ENCODE measurements around the gene PKP1. TPM values are rescaled to one million over a fixed set of nuclear protein-coding genes. Genes with fewer than 3 reads are reported as not detected.

Gene PKP1
- total RNA-seq, 1 donor from 2014 or later, result 0.09 TPM

- DNase-seq (ENCODE audit: low spot score), result no peak
Observed at GRCh38 chr1:201329801-201330200, 46.5 kb downstream of the PKP1 start.

DNA sequence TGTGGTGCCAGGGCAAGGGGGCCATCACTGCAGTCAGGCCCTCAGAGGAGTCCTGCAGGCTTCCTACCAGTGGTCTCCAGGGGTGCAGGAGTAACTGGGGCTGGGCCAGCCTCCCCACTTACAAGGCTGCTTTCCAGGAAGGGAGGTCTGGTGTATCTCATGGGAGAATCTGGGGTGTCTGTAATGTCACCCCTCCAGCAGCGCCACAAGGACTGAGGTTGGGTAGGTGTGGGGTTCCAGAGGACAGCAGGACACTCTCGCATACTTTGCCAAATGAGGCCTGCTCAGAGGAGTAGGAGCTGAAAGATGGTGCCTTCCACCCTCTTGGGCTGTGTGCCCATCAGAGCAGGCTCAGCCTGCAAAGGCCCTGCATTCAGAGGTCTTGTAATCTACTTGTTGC lies 47.2 kb downstream of the PKP1 start:
- DNase-seq (ENCODE audit: low spot score), result no peak

GRCh38 chr1:201331166-201331565 lies 47.9 kb downstream of the PKP1 start:
- no peak for DNase-seq (ENCODE audit: low spot score)

- DNase-seq (ENCODE audit: low spot score), result no peak
Observed at GRCh38 chr1:201332021-201332420, 48.7 kb downstream of the PKP1 start.

- no peak for DNase-seq (ENCODE audit: low spot score)
Observed at GRCh38 chr1:201332616-201333335, 49.5 kb downstream of the PKP1 start.

- DNase-seq (ENCODE audit: low spot score), result no peak
Observed at GRCh38 chr1:201334325-201335173, 51.2 kb downstream of the PKP1 start.

DNA sequence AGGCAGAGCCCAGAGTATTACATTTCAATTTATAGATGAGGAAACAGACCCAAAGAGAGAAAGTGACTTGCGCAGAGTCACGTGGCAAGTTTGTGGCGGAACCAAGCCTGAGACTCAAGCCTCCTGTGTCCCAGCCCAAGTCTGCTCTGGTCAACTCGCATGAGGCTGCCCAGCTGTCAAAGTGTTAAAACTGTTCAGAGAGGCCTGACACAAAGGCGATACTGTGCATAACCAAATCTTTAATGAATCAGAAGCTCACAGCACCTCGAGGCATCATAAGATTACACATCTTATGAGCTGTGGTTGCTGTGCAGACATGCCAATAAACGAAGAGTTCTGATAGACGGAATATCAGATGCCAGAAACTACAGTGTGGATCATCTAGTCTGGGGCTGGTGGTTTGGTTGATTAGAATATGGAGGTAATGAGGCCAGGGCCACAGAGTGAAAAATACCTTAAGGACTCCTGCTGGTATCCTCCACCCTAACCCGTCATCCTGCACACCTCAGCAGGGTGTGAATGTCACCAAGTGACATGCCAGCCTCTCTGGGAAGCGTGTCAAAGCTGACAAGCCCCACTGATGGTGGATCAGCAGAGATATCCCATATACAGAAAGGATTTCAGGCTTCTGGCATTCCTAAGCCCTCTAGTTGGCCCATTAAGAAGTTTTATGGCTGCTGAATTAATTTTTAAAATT lies 52.0 kb downstream of the PKP1 start:
- no peak for DNase-seq (ENCODE audit: low spot score)

DNA sequence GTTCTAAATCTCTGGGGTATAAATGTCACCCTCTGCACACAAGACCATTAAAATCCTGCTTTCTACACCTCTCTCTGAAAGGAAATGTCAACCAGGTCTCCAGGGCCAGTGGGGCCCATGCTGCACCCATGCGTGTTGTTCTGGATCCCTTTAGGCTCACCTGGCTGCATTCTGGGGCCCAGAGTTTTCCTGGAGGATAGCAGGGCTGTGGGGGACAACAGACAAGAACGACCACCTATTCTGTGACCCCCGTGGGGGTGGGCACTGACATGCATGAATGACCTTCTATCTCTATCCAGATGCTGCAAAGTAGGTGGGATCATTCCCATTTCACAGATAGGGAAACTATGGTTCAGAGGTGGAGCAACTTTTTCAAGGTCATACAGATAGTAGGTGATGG lies 52.6 kb downstream of the PKP1 start:
- no peak for DNase-seq (ENCODE audit: low spot score)

DNA sequence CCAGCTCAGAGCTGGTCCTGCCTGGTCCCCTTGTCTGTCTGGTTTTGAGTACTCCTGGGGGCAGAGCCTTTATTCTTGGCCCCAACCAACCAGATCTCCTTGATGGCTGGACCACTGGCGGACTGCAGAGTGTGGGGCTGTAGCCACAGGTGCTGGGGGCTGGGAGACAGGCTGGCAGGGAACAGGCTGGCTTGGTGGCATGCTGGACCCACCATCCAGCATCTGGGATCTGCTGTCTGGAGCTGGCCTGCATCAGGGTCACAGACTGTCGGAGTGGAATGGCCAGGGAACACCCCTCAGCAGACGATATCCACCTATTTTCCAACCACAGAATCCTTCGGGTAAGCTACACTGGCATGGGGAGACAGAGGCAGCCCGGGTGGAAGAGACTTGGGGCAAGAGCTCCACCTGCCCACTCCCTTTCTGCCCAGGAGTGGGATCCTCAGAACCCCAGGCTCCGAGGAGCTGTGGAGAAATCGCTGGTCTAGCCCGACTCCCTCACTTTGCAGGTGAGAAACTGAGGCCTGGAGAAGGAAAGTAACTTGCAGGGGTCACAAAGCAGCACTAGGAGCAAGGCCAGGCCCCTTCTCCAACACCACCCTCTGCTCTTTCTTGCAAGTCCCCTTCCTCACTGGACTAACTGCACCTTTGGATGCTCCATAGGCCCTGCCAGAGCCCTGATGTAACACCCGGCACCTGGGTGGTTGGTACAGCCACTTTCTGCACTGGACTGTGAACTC lies 53.6 kb downstream of the PKP1 start:
- no peak for DNase-seq (ENCODE audit: low spot score)

DNA sequence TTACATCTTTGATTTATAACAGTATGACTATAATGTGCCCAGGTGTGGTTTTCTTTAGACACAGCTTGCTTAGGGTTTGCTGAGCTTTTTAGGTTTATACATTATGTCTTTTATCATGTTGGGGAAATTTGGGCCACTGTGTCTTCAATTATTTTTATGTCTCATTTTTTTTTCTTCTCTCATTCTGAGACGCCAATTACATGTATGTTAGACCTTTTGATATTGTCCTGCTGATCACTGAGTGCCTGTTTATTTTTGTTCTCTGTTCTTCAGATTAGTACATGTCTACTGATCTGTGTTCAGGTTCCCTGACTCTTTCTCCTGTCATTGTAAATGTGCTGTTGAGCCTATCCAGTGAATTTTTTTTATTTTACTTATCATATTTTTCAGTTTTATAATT lies 58.1 kb downstream of the PKP1 start:
- no peak for DNase-seq (ENCODE audit: low spot score)

GRCh38 chr1:201344206-201345080 lies 61.1 kb downstream of the PKP1 start:
- DNase-seq (ENCODE audit: low spot score), result no peak

DNA sequence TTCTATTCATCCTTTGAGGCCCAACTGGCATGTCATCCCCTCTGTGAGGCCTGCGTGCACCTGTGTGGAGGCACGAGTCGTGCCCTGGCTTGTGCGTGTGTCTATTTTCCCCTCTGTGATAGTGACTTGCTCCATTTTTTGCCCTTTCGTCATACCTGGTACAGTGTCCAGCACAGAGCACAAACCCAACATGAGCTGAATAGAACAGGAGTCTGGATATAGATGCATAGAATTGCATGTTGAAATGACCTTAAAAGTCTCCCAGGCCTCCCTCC lies 61.7 kb downstream of the PKP1 start:
- DNase-seq (ENCODE audit: low spot score), result no peak

DNA sequence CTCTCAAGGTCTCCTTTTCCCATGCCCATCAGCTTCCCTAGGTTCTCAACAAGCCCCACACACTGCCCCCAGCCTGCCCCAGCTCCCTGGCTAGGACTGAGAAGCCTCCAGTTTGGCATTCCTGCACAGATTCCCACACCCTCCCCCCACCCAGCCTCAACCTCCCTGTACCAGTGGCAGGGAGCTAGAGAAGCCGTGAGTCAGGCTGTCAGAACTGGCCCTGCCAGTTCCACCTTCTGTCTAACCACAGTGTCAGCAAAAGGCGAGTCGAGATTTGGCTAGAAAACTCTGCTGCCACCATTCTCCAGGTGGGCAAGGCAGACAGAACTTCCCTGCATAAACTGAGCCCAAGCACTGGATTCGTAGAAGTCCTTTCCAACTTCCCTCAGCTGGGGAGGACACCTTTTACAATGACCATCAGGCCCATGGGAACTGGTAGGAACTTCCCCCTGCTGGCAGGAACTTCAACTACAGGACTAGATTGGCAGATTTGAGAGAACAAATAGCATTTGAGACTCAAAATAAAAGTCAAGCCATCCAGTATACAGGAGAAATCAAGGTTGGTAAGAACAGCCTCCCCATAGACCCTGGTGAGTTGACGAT lies 63.1 kb downstream of the PKP1 start:
- DNase-seq (ENCODE audit: low spot score), result peak; percentile 61

GRCh38 chr1:201346987-201347386 lies 63.7 kb downstream of the PKP1 start:
- no peak for DNase-seq (ENCODE audit: low spot score)

DNA sequence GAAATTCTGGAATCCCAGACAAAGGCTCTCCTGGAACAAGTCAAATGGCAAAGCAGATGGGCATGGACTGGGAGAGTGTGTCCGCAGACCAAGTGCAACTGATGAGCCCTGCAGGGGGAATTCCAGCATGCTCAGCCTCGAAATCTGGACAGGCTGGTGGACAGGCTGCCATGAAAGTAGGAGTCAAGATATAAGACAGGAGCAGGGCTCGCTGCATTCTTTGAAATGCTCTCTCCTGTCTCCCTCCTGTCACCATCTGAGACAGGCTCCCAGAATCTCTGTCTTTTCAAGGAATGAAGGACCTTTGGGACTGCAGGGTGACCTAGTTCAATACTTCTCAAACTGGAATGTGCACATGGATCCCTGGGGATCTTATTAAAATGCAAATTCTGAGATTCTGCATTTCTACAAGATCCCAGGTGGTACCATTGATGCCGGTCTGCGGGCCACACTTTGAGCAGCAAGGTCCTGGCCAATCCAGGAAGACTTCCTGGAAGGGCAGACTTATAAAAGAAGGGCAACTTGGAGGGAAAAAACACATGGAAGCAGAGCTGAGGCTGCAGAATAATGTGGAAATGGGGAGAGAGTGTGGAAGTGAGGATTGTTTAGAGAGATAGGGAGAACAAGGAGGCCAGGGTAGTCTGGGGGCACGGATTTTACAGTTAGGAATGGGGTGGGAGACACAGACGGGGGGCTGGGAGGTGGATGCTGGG lies 64.3 kb downstream of the PKP1 start:
- no peak for DNase-seq (ENCODE audit: low spot score)

DNA sequence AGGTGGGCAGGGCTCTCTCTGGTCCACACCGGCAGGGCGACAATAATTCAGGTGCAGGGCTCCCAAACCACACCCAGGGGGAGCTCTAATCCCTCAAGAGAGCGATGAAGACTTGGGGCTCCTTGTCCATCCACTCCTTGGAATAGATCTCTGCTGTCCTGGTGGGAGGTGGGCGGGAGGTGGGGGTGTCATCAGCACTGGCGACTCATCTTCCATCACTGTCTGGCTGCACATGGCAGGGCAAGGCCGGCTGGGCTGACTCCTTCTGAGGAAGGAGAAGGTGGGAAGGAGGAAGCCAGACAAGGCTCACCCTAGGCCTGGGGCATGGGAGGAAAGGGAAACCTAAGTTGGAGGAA lies 64.9 kb downstream of the PKP1 start:
- DNase-seq (ENCODE audit: low spot score), result peak; percentile 32

- DNase-seq (ENCODE audit: low spot score), result no peak
Observed at GRCh38 chr1:201349092-201349491, 65.8 kb downstream of the PKP1 start.

DNA sequence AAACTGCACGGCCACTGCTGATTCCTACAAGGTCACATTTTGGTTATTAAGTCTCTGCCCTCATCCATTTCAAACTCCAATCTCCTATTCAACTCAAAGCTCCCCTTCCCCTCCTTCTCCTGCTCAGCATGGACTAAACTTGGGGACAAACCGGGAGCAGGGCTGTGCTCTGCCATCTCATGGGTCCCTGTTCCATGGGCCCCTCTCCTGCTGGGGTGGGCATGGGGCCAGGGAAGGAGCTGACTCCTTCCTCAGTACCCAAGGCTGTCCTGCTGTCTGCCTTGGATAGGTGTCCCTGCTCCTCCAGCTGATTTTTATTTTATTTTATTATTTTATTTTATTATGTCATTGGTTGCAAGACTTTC lies 67.0 kb downstream of the PKP1 start:
- DNase-seq (ENCODE audit: low spot score), result no peak

- DNase-seq (ENCODE audit: low spot score), result no peak
Observed at GRCh38 chr1:201350884-201351283, 67.6 kb downstream of the PKP1 start.

DNA sequence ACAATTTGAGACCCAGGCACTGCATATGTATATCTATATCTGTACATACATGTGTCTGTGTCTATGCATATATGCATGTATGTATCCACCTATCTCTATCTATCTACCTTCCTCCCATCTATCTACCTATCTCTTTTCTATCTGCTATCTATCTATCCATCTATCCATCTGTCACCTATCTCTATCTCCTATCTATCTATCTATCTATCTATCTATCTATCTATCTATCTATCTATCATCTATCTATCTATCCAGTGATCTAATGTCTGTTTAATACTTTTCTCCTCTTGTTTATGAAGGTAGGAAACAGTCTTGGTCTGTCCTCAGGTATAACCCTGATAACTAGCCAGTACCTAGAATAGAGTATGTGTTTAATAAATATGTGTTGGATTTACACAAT lies 68.3 kb downstream of the PKP1 start:
- DNase-seq (ENCODE audit: low spot score), result no peak

All from mucosa of gallbladder (tissue), 1 donor.